ENCODE data around the gene SLC46A1. TPM values are rescaled to one million over a fixed set of nuclear protein-coding genes. Genes with fewer than 3 reads are reported as not detected.

SLC46A1 gene
- total and polyA plus RNA-seq, 10 of the 15 experiments (the other 5 are each of a cell fraction or from before 2014, with no cell fraction given): 1.7 to 6.9 (median 4.0) TPM

DNA sequence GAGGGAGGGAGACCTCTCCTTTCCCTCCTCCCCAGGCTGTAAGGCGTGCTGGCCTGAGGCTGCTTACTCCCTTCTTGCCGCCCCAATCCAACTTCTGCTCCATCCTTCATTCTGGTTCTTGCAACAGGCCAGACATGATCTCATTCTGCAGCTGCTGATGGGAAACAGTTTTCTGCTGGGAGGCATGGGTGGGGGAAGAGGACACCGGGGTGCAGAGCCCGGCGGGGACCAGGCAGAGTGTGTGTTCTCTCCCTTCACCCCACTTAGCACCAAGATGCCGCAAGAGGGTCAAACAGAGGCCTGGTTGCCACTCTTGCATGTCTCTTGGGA, 33.1 kb downstream of the SLC46A1 start:
- H3K27ac ChIP-seq (ENCODE audit: control insufficient read depth, insufficient read depth): no peak overlapping the region
- H4K20me1 ChIP-seq (ENCODE audit: control insufficient read depth, insufficient read depth): peaks cover 3% of the 10 kb centered on the region; the same call in 1 of the 2 replicates
- ChIA-PET SMC1A (ENCODE audit: uncharacterized antibody, unreplicated experiment) (interaction anchor here (1.4 kb wide), 1 partner anchor 18 kb away, joined by 3 read pairs; no protein-coding TSS in a partner anchor), CTCF (no interaction called here), POLR2A (no interaction called here), RAD21 (ENCODE audit: unreplicated experiment) (no interaction called here)
- TF ChIP-seq, protein P1, sequence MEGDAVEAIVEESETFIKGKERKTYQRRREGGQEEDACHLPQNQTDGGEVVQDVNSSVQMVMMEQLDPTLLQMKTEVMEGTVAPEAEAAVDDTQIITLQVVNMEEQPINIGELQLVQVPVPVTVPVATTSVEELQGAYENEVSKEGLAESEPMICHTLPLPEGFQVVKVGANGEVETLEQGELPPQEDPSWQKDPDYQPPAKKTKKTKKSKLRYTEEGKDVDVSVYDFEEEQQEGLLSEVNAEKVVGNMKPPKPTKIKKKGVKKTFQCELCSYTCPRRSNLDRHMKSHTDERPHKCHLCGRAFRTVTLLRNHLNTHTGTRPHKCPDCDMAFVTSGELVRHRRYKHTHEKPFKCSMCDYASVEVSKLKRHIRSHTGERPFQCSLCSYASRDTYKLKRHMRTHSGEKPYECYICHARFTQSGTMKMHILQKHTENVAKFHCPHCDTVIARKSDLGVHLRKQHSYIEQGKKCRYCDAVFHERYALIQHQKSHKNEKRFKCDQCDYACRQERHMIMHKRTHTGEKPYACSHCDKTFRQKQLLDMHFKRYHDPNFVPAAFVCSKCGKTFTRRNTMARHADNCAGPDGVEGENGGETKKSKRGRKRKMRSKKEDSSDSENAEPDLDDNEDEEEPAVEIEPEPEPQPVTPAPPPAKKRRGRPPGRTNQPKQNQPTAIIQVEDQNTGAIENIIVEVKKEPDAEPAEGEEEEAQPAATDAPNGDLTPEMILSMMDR (IDR thresholded peaks at IDR 0.05 in 2 of 3, conservative IDR thresholded peaks at IDR 0.05 in 1 of 3; ENCODE audit: control insufficient read depth in 2 of 3, extremely low read depth in 1 of 3, insufficient read depth in 1 of 3, low read depth in 3 of 3, low read length in 3 of 3): no peak
- TF ChIP-seq DPF2 (IDR thresholded peaks at IDR 0.05): no peak
- intact Hi-C loops (cut with micrococcal nuclease; ENCODE audit: unreplicated experiment): loop anchor here (10.0 kb wide), 2 partner anchors 62 to 172 kb away; no protein-coding TSS in a partner anchor
- peak overlapping the region; percentile 67 for H3K9ac ChIP-seq (ENCODE audit: control insufficient read depth, insufficient read depth, low read length)
- no peaks in the 10 kb centered on the region for H3K9me3 ChIP-seq (replicated peaks; ENCODE audit: control insufficient read depth, insufficient read depth, low read length)
- no peak for ATAC-seq
- no peak for DNase-seq (ENCODE audit: low read depth, low spot score)
- H3K4me2 ChIP-seq (ENCODE audit: control insufficient read depth, insufficient read depth): peak overlapping the region; percentile 93
- 96% methylated on average over 5 of the region's 6 CpGs for WGBS (ENCODE audit: insufficient coverage, insufficient replicate concordance, low lambda C conversion rate, missing lambda C conversion rate)
- no TSS peak for BruUV-seq (replicated peaks)
- no peak overlapping the region for H2AFZ ChIP-seq (ENCODE audit: control insufficient read depth, low read depth, low read length)
- no peaks in the 10 kb centered on the region for H3K36me3 ChIP-seq (ENCODE audit: control insufficient read depth in 2 of 2, insufficient read depth in 2 of 2, low read length in 1 of 2)
- H3K27me3 ChIP-seq (replicated peaks in 1 of 2; ENCODE audit: control insufficient read depth in 2 of 2, insufficient read depth in 2 of 2, low read length in 1 of 2): no peaks in the 10 kb centered on the region
- peaks cover 7% of the 10 kb centered on the region for H3K4me1 ChIP-seq (ENCODE audit: control insufficient read depth, insufficient read depth, low read length)
- peaks cover 2% of the 10 kb centered on the region; the same call in 1 of the 2 replicates for H3K79me2 ChIP-seq (ENCODE audit: control insufficient read depth, insufficient read depth, low read length)
- FAIRE-seq: no peak
- peak overlapping the region; percentile 88 for H3K4me3 ChIP-seq
- in situ Hi-C loops (cut with MboI): loop anchor here (10.0 kb wide), 1 partner anchor 172 kb away; no protein-coding TSS in a partner anchor

DNA sequence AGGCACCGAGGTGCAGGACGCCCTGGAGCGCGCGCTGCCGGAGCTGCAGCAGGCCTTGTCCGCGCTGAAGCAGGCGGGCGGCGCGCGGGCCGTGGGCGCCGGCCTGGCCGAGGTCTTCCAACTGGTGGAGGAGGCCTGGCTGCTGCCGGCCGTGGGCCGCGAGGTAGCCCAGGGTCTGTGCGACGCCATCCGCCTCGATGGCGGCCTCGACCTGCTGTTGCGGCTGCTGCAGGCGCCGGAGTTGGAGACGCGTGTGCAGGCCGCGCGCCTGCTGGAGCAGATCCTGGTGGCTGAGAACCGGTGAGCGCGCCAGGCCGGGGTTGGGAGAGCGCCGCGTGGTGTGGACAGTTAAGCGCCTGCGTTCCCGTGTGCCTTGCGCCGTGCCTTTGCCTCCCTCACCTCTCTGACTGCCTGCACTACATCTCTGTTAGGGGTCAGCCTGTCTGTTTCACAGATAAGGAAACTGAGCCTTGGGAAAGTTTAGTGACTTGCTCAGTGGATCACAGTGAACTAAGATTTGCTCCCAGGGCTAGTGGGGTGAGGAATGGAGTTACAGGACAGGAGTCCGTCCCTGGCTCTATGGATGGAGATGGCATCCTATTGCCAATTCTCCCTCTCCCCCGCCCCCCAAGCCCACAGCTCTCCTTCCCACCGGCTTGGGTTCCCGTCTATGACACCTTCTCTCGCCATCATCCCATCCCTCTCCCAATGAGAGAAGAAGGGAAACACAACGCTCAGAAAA, 33.6 kb downstream of the SLC46A1 start:
- peak overlapping the region; percentile 93 for H3K4me2 ChIP-seq (ENCODE audit: control insufficient read depth, insufficient read depth)
- peaks cover 3% of the 10 kb centered on the region; the same call in 1 of the 2 replicates for H4K20me1 ChIP-seq (ENCODE audit: control insufficient read depth, insufficient read depth)
- peak; percentile 10 for ATAC-seq
- in situ Hi-C loops (cut with MboI): loop anchor here (10.0 kb wide), 1 partner anchor 172 kb away; no protein-coding TSS in a partner anchor
- H3K27me3 ChIP-seq (replicated peaks in 1 of 2; ENCODE audit: control insufficient read depth in 2 of 2, insufficient read depth in 2 of 2, low read length in 1 of 2): no peaks in the 10 kb centered on the region
- TF ChIP-seq LARP7 (IDR thresholded peaks at IDR 0.05) (peak; percentile 51; the same call in 1 of the 2 replicates), SMARCA5 (IDR thresholded peaks at IDR 0.05) (0 out of 2 replicates have a peak, but pooled peaks have one; percentile 23), ASH2L (IDR thresholded peaks at IDR 0.05; ENCODE audit: borderline replicate concordance, low read depth) (0 out of 2 replicates have a peak, but pooled peaks have one; percentile 36), HDAC6 (IDR thresholded peaks at IDR 0.05; ENCODE audit: unreplicated experiment) (peak; percentile 82), CHD4 (IDR thresholded peaks at IDR 0.05) (no peak), YY1 (IDR thresholded peaks at IDR 0.05; ENCODE audit: low read depth, low read length) (peak; percentile 38; the same call in 1 of the 2 replicates), PAX5 (IDR thresholded peaks at IDR 0.05; ENCODE audit: borderline replicate concordance, low read depth, low read length) (no peak), SRF (IDR thresholded peaks at IDR 0.05; ENCODE audit: low read depth in 2 of 2, low read length in 2 of 2) (no peak), POLR2A (IDR thresholded peaks at IDR 0.05; ENCODE audit: low read depth, low read length) (peak; percentile 25; the same call in 1 of the 2 replicates)
- TF ChIP-seq, protein P2, sequence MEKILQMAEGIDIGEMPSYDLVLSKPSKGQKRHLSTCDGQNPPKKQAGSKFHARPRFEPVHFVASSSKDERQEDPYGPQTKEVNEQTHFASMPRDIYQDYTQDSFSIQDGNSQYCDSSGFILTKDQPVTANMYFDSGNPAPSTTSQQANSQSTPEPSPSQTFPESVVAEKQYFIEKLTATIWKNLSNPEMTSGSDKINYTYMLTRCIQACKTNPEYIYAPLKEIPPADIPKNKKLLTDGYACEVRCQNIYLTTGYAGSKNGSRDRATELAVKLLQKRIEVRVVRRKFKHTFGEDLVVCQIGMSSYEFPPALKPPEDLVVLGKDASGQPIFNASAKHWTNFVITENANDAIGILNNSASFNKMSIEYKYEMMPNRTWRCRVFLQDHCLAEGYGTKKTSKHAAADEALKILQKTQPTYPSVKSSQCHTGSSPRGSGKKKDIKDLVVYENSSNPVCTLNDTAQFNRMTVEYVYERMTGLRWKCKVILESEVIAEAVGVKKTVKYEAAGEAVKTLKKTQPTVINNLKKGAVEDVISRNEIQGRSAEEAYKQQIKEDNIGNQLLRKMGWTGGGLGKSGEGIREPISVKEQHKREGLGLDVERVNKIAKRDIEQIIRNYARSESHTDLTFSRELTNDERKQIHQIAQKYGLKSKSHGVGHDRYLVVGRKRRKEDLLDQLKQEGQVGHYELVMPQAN (conservative IDR thresholded peaks at IDR 0.05): 0 out of 2 replicates have a peak, but pooled peaks have one; percentile 28
- H3K4me1 ChIP-seq (ENCODE audit: control insufficient read depth, insufficient read depth, low read length): peaks cover 7% of the 10 kb centered on the region
- WGBS (ENCODE audit: insufficient coverage, insufficient replicate concordance, low lambda C conversion rate, missing lambda C conversion rate): 7% methylated on average over 47 of the region's 53 CpGs
- no peak overlapping the region for H3K27ac ChIP-seq (ENCODE audit: control insufficient read depth, insufficient read depth)
- no peak for DNase-seq (ENCODE audit: low read depth, low spot score)
- H3K36me3 ChIP-seq (ENCODE audit: control insufficient read depth in 2 of 2, insufficient read depth in 2 of 2, low read length in 1 of 2): no peaks in the 10 kb centered on the region
- intact Hi-C loops (cut with micrococcal nuclease; ENCODE audit: unreplicated experiment): loop anchor here (10.0 kb wide), 2 partner anchors 62 to 172 kb away; no protein-coding TSS in a partner anchor
- H3K9ac ChIP-seq (ENCODE audit: control insufficient read depth, insufficient read depth, low read length): peak overlapping the region; percentile 67
- ChIA-PET SMC1A (ENCODE audit: uncharacterized antibody, unreplicated experiment) (interaction anchor here (1.4 kb wide), 1 partner anchor 19 kb away, joined by 3 read pairs; no protein-coding TSS in a partner anchor), RAD21 (ENCODE audit: unreplicated experiment) (no interaction called here), CTCF (interaction anchor here (1.7 kb wide), 1 partner anchor 44 kb away, joined by 5 read pairs; no protein-coding TSS in a partner anchor), POLR2A (interaction anchor here (0.6 kb wide), 1 partner anchor 194 kb away, joined by 3 read pairs; no protein-coding TSS in a partner anchor)
- peaks cover 2% of the 10 kb centered on the region; the same call in 1 of the 2 replicates for H3K79me2 ChIP-seq (ENCODE audit: control insufficient read depth, insufficient read depth, low read length)
- peak overlapping the region; percentile 65 for H2AFZ ChIP-seq (ENCODE audit: control insufficient read depth, low read depth, low read length)
- H3K4me3 ChIP-seq: peak overlapping the region; percentile 88
- no peaks in the 10 kb centered on the region for H3K9me3 ChIP-seq (replicated peaks; ENCODE audit: control insufficient read depth, insufficient read depth, low read length)
- FAIRE-seq: no peak
- TSS peak; percentile 21 for BruUV-seq (replicated peaks)
